Upper lobe of left lung (tissue), 6 donors: Measurements from ENCODE around the gene STYXL2. TPM values are rescaled to one million over a fixed set of nuclear protein-coding genes. Genes with fewer than 3 reads are reported as not detected.

Experiments used
- ATAC-seq, 2 donors: fragments of 200-7000 bp; cut with Tn5 transposase; one replicate each; pipeline ENCODE4 v1.9.1; 2022; ENCODE audit warnings: mild to moderate bottlenecking in 2 of 2, moderate library complexity in 2 of 2; ENCODE audit not compliant: low FRiP score in 2 of 2
- DNase-seq, 2 donors: peaks; one replicate each; pipeline ENCODE4 v3.0.0-alpha.2; 2019 to 2020
- H3K27ac ChIP-seq, 4 donors: fragments of 200-600 bp; sonication (generic); one replicate each; pipeline ENCODE4 v1.5.1; 2016 to 2019
- H3K27me3 ChIP-seq, 4 donors: fragments of 200-600 bp; sonication (generic); one replicate each; pipeline ENCODE4 v1.5.1; 2017 to 2019
- H3K36me3 ChIP-seq, 4 donors: fragments of 200-600 bp; sonication (generic); one replicate each; pipeline ENCODE4 v1.5.1; 2016 to 2019
- H3K4me1 ChIP-seq, 4 donors: fragments of 200-600 bp; sonication (generic); one replicate each; pipeline ENCODE4 v1.5.1; 2018 to 2019
- H3K4me3 ChIP-seq, 4 donors: fragments of 200-600 bp; sonication (generic); one replicate each; pipeline ENCODE4 v1.5.1; 2017 to 2019; ENCODE audit warnings: mild to moderate bottlenecking in 2 of 4, moderate library complexity in 1 of 4
- H3K9me3 ChIP-seq, 4 donors: fragments of 200-600 bp; sonication (generic); one replicate each; pipeline ENCODE4 v1.5.1; 2018 to 2019
- EP300 ChIP-seq, 4 donors: sonication (generic); formaldehyde crosslinking; IDR thresholded peaks; one replicate each; pipeline ENCODE4 v1.5.1; 2017; ENCODE audit warnings: antibody characterized with exemption in 4 of 4, control low read depth in 2 of 4
- POLR2A ChIP-seq, 4 donors: fragments of 450-650 bp; IDR thresholded peaks; one replicate each; pipeline ENCODE4 v1.5.1; 2016 to 2017; ENCODE audit warnings: antibody characterized with exemption in 4 of 4, mild to moderate bottlenecking in 2 of 4
- POLR2AphosphoS5 ChIP-seq, 2 donors: sonication (generic); formaldehyde crosslinking; IDR thresholded peaks; one replicate each; pipeline ENCODE4 v1.5.1; 2017; ENCODE audit warnings: antibody characterized with exemption in 2 of 2
- WGBS, 2 donors: methylation state at CpG; one replicate each; pipeline ENCODE4 v1.1.5; 2017 to 2018; 5-methylcytosine and 5-hydroxymethylcytosine counted together
- total RNA-seq, 6 donors: library from RNA; depleted of rRNA in 4 of 6; stranded (reverse); fragments of >200 nt in 4 of 6; gene quantifications; one replicate each; pipeline versions ENCODE4 v1.1.0 to v1.2.1, GENCODE V29; 2016 to 2021
- TF ChIP-seq, protein P1 (sequence below), 6 experiments: fragments of 450-650 bp in 4 of 6; fragments of 200-600 bp in 2 of 6; sonication (generic) in 2 of 6; IDR thresholded peaks; one replicate each; pipeline ENCODE4 v1.5.1; 2016 to 2019; ENCODE audit warnings: antibody characterized with exemption in 6 of 6
- donor health status: DM: no; HTN: no; CAD: no; lungs with moderate emphysema.
- donor health status: DM: no; HTN: yes; CAD: no; lungs with severe emphysema.

The STYXL2 gene
- total RNA-seq, 6 donors from 2014 or later = 0.10 to 0.30 (median 0.23) TPM; not detected in 3

DNA sequence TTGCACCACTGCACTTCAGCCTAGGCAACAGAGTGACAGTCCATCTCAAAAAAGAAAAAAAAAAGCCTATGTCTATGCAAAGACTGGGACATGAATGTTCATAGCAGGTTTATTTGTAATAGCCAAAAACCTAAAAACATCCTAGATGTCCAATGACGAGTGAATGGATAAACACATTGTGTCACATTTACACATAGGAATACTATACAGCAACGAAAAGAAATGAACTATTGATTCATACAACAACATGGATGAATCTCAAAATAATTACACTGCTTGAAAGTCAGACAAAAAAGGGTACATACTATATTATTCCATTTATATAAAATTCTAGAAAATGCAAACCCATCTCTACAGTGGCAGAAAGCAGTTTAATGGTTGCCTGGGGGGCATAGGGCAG is 7.9 kb downstream of the STYXL2 start:
- Histone ChIP-seq H3K9me3 (no peaks in the 10 kb centered on the region), H3K4me3 (no peak overlapping the region), H3K36me3 (no peaks in the 10 kb centered on the region), H3K27me3 (no peaks in the 10 kb centered on the region), H3K4me1 (no peaks in the 10 kb centered on the region), H3K27ac (no peak overlapping the region)
- 72 to 93% methylated on average over 2 of the region's 2 CpGs for WGBS, 2 donors
- no peak for ATAC-seq
- TF ChIP-seq EP300 (IDR thresholded peaks at IDR 0.05) (no peak), POLR2A (IDR thresholded peaks at IDR 0.05) (no peak), POLR2AphosphoS5 (IDR thresholded peaks at IDR 0.05) (no peak)
- TF ChIP-seq, protein P1, sequence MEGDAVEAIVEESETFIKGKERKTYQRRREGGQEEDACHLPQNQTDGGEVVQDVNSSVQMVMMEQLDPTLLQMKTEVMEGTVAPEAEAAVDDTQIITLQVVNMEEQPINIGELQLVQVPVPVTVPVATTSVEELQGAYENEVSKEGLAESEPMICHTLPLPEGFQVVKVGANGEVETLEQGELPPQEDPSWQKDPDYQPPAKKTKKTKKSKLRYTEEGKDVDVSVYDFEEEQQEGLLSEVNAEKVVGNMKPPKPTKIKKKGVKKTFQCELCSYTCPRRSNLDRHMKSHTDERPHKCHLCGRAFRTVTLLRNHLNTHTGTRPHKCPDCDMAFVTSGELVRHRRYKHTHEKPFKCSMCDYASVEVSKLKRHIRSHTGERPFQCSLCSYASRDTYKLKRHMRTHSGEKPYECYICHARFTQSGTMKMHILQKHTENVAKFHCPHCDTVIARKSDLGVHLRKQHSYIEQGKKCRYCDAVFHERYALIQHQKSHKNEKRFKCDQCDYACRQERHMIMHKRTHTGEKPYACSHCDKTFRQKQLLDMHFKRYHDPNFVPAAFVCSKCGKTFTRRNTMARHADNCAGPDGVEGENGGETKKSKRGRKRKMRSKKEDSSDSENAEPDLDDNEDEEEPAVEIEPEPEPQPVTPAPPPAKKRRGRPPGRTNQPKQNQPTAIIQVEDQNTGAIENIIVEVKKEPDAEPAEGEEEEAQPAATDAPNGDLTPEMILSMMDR (IDR thresholded peaks at IDR 0.05) = no peak
- no peak for DNase-seq

GRCh38 chr1:167102906-167103573 is 9.2 kb downstream of the STYXL2 start:
- no peak for DNase-seq
- 72 to 80% methylated on average over 5 of the region's 5 CpGs for WGBS, 2 donors

DNA sequence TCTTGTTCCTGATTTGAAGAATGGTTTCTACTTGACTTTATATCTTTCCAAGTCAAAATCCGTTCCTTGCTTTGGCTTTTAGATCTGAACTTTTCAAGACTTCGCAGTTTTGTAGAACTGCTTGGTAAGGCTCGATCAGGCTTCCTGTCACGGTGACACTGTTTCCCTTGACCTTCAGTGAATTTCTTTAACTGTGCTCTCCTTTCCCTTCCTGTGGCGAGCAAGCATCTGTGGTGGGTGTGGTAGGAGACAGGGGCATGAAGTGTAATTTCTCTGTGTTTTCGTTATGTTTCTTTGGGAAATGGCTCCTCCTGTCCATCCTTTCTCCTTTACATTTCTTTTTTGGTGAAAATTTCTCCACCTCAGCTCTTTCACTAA is 10.4 kb downstream of the STYXL2 start:
- Histone ChIP-seq H3K9me3 (no peaks in the 10 kb centered on the region), H3K27me3 (no peaks in the 10 kb centered on the region), H3K4me3 (no peak overlapping the region), H3K36me3 (no peaks in the 10 kb centered on the region), H3K27ac (no peak overlapping the region), H3K4me1 (no peaks in the 10 kb centered on the region)
- 62 to 67% methylated on average over 6 of the region's 6 CpGs for WGBS, 2 donors
- TF ChIP-seq POLR2AphosphoS5 (IDR thresholded peaks at IDR 0.05) (no peak), POLR2A (IDR thresholded peaks at IDR 0.05) (no peak), EP300 (IDR thresholded peaks at IDR 0.05) (no peak)
- TF ChIP-seq, protein P1 (IDR thresholded peaks at IDR 0.05) = no peak
- no peak for DNase-seq
- ATAC-seq = no peak

More at GRCh38 chr1:167102906-167103573, 9.2 kb downstream of the STYXL2 start:
- Histone ChIP-seq H3K4me1 (no peaks in the 10 kb centered on the region), H3K27me3 (no peaks in the 10 kb centered on the region), H3K27ac (no peak overlapping the region), H3K4me3 (no peak overlapping the region), H3K36me3 (no peaks in the 10 kb centered on the region), H3K9me3 (no peaks in the 10 kb centered on the region)
- TF ChIP-seq, protein P1 (IDR thresholded peaks at IDR 0.05) = no peak
- TF ChIP-seq POLR2A (IDR thresholded peaks at IDR 0.05) = no peak
- no peak for TF ChIP-seq POLR2AphosphoS5 (IDR thresholded peaks at IDR 0.05)
- no peak for TF ChIP-seq EP300 (IDR thresholded peaks at IDR 0.05)
- ATAC-seq = no peak

DNA sequence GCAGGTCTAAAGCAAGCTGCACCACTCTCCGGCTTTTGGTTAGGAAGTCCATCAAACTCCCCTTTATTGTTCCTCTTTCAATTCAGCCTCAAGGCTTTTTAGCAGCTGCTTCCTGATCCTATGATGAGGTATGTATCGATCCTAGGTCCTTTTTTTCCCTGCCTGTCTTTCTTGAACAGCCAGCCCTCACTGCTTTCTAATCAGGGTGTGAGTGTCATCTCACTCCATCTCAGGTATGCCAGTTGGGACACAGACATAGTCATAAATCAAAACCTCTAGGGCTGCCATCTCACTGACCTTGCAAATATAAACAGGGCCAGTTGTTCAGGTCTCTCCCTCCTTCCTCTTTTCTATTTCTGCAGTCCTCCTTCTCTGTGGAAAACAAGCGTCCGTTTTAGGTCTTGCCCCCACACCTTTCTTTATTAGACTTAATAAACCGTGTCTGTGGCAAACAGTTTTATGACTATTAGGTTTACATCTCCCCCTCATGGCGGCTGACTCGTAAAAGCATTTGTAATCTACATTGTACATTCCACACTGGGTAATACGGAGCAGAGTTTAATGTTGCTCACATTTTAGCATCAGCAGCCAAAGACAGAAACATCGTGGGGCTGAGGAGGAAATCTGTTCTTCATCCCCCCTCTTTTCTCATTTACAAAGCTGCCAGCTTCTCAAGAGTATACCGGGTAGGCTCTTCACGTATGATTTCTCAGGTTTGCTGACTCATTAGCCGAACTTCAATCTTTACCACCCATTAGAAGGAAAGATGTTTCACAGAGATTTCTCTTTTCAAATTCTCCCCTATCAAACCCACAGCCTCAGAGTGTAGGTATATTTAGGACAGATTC is 11.6 kb downstream of the STYXL2 start:
- H3K27me3 ChIP-seq = no peaks in the 10 kb centered on the region
- no peak overlapping the region for H3K4me3 ChIP-seq
- H3K9me3 ChIP-seq = no peaks in the 10 kb centered on the region
- H3K36me3 ChIP-seq = no peaks in the 10 kb centered on the region
- TF ChIP-seq, protein P1 (IDR thresholded peaks at IDR 0.05) = no peak
- TF ChIP-seq EP300 (IDR thresholded peaks at IDR 0.05) = no peak
- H3K4me1 ChIP-seq = no peaks in the 10 kb centered on the region
- DNase-seq (no peak), ATAC-seq (no peak)
- WGBS, 2 donors = 35 to 54% methylated on average over 12 of the region's 12 CpGs
- H3K27ac ChIP-seq = no peak overlapping the region
